ENCODE data around the gene ECHS1.

ECHS1 gene

DNA sequence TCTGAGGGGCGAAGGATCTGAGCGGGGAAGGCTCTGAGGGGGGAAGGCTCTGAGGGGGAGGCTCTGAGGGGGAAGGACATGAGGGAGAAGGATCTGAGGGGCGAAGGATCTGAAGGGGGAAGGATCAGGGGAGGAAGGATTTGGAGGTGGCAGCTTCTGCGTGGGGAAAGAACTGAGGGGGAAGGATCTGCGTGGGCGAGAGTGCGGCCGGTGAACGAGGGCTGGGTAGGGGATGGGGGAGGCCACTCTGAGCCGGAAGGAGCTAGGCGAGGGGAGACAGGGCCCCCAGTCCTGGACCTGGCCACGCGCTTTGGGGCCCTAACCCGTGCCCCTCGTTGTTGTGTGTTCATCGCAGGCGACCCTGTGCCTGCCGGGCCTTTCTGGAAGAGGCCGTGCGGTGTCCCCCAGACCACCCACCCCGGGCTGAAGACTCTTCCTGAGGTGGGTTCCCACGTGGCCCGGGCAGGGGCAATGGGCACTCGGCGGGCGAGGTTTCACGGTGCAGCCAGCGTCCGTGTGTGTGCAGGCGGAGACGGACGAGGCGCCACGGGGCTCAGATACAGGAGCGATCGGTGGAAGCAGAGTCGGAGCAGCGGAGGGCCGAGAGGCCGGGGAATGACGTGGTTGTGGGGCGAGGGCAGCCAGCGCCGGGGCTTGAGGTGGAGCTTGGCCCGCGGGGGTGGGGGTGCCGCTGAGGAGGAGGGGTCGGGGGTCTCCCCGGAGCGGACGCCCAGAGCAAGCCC, 38.5 kb downstream of the ECHS1 start:
- H3K9ac ChIP-seq (ENCODE audit: low read depth in 1 of 2, low read length in 2 of 2): no peak overlapping the region
- no peaks in the 10 kb centered on the region for H3K9me3 ChIP-seq (ENCODE audit: control insufficient read depth in 2 of 2, low read length in 2 of 2)
- H3K4me3 ChIP-seq (ENCODE audit: low read length in 2 of 2): peak overlapping the region in 1 of 2 donors; percentile 41
- peaks cover 32 to 56% of the 10 kb centered on the region in 2 donors for H3K27me3 ChIP-seq (ENCODE audit: control insufficient read depth in 2 of 2, insufficient read depth in 2 of 2, low read length in 2 of 2)
- no peaks in the 10 kb centered on the region for H3K36me3 ChIP-seq (ENCODE audit: control insufficient read depth in 2 of 2, insufficient read depth in 2 of 2, low read length in 2 of 2)
- no peak overlapping the region for H3K27ac ChIP-seq (ENCODE audit: low read depth in 2 of 2, low read length in 2 of 2)
- H3K4me1 ChIP-seq (ENCODE audit: control insufficient read depth in 2 of 2, insufficient read depth in 2 of 2, low read length in 2 of 2): peaks cover 0 to 10% of the 10 kb centered on the region in 2 donors

DNA sequence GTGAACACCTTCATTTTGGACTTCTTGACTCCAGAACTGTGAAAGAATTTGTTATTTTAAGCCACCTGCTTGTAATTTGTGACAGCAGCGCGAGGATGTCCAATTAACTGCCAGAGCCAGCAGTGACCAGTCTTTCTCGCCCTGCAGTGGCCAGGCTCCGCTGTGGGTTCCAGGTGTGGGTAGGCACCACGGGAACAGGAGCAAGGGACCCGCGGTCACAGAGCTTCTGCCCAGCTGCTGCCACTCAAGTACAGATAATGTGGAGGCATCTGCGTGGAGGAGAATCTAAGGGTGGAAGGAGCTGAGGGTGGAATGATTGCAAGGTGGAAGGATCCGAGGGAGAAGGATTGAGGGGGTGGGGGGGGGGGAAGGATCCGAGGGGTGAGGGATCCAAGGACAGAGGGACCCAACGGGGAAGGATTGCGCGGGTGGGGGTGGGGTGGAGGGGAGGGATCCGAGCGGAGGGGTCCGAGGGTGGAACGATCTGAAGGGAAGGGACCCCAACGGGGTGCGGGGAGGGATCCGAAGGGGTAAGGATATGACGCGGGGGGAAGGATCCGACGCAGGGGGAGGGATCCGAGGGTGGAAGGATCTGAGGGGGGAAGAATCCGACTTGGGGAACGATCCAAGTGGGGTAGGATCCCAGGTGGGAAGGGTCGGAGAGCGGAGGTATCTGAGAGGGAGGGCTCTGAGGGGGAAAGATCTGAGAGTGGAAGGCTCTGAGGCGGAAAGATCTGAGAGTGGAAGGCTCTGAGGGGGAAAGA, 40.0 kb downstream of the ECHS1 start:
- Histone ChIP-seq H3K4me1 (ENCODE audit: control insufficient read depth in 2 of 2, insufficient read depth in 2 of 2, low read length in 2 of 2) (peaks cover 0 to 10% of the 10 kb centered on the region in 2 donors), H3K36me3 (ENCODE audit: control insufficient read depth in 2 of 2, insufficient read depth in 2 of 2, low read length in 2 of 2) (no peaks in the 10 kb centered on the region), H3K27me3 (ENCODE audit: control insufficient read depth in 2 of 2, insufficient read depth in 2 of 2, low read length in 2 of 2) (peaks cover 36 to 65% of the 10 kb centered on the region in 2 donors)

DNA sequence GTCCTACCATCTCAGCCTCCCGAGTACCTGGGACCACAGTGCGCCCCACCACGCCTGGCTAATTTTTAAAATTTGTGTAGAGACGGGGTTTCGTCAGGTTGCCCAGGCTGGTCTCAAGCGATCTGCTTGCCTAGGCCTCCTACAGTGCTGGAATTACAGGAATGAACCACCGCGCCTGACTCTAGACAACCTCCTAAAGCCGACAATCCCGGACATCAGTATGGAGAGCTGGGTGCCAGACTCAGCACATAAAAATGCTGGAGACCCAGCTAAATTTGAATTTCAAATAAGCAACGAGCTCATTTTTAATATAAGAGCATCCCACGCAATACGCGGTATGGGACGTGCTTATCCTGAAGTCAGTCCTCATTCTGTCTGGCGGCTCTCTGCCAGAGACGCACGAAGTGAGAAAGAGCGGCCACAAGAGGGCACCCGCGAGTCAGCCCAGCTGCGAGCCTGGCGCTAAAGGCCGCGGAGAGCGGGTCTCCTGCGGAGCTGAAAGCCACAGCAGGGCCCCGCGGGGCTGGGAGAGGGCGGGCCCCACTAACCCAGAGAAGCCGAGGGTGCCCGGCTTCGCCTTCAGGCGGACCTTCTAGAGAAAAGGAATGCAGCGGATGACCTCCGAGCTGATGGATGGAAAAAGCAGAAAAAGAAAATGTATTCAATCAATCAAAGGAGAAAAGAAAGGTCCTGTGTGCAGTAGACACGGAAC, 43.5 kb downstream of the ECHS1 start:
- Histone ChIP-seq H3K4me3 (ENCODE audit: low read length in 2 of 2) (peak overlapping the region; percentile 27 to 37), H3K27ac (ENCODE audit: low read depth in 2 of 2, low read length in 2 of 2) (no peak overlapping the region), H3K4me1 (ENCODE audit: control insufficient read depth in 2 of 2, insufficient read depth in 2 of 2, low read length in 2 of 2) (peaks cover 2 to 11% of the 10 kb centered on the region in 2 donors), H3K9ac (ENCODE audit: low read depth in 1 of 2, low read length in 2 of 2) (no peak overlapping the region), H3K9me3 (ENCODE audit: control insufficient read depth in 2 of 2, low read length in 2 of 2) (no peaks in the 10 kb centered on the region), H3K36me3 (ENCODE audit: control insufficient read depth in 2 of 2, insufficient read depth in 2 of 2, low read length in 2 of 2) (no peaks in the 10 kb centered on the region), H3K27me3 (ENCODE audit: control insufficient read depth in 2 of 2, insufficient read depth in 2 of 2, low read length in 2 of 2) (peaks cover 47 to 69% of the 10 kb centered on the region in 2 donors)

More for the DNA sequence above, 40.0 kb downstream of the ECHS1 start:
- Histone ChIP-seq H3K9ac (ENCODE audit: low read depth in 1 of 2, low read length in 2 of 2) (no peak overlapping the region), H3K27ac (ENCODE audit: low read depth in 2 of 2, low read length in 2 of 2) (no peak overlapping the region), H3K9me3 (ENCODE audit: control insufficient read depth in 2 of 2, low read length in 2 of 2) (no peaks in the 10 kb centered on the region), H3K4me3 (ENCODE audit: low read length in 2 of 2) (no peak overlapping the region)

DNA sequence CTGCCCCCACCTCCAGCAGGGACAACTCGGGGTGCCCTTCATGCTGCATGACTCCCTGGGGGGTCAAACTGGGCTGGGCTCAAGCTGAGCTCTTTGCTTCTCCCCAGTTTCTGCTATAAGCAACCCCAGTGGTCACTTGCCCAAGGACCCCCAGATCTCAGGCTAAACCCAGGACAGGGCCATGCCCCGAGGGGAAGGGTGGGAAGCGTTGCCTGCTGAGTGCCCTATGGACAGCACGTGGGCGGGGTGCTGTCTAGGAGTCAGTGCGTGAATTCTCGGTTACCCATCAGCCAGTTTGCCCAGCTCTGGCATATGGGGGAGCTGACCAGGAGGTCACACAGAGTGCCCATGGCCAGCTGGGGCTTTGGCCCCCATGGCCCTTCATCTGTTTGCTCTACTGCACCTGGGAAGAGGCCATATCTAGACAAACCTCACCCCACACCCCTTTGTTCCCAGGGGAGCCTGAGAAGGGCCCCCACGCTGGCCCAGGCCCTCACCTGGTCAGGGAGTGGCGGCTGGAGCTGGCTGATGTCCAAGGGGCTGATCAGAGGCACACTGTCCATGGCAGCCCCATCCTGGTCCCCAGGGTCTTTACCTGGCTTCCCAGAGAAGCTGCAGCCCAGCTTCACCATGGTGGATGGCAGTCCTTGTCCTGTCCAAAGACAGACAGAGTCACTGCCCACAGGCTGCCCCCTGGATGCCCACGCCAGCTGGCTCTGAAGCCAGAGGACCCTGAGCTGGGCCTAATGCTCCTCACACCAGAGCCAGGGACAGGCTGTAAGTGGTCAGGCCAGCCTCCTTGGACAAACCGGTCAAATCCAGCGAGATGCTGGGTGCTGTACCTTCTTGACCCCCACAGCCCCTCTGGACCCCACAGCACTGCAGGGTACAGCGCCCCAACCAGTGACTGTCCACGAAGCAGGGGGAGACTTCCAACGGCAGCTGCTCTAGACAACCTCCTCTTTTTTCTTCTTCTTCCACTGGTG, 44.5 kb downstream of the ECHS1 start:
- no peaks in the 10 kb centered on the region for H3K9me3 ChIP-seq (ENCODE audit: control insufficient read depth in 2 of 2, low read length in 2 of 2)
- H3K9ac ChIP-seq (ENCODE audit: low read depth in 1 of 2, low read length in 2 of 2): peak overlapping the region in 1 of 2 donors; percentile 14
- H3K4me3 ChIP-seq (ENCODE audit: low read length in 2 of 2): no peak overlapping the region
- no peaks in the 10 kb centered on the region for H3K36me3 ChIP-seq (ENCODE audit: control insufficient read depth in 2 of 2, insufficient read depth in 2 of 2, low read length in 2 of 2)
- peaks cover 44 to 65% of the 10 kb centered on the region in 2 donors for H3K27me3 ChIP-seq (ENCODE audit: control insufficient read depth in 2 of 2, insufficient read depth in 2 of 2, low read length in 2 of 2)
- peaks cover 4 to 11% of the 10 kb centered on the region in 2 donors for H3K4me1 ChIP-seq (ENCODE audit: control insufficient read depth in 2 of 2, insufficient read depth in 2 of 2, low read length in 2 of 2)
- no peak overlapping the region for H3K27ac ChIP-seq (ENCODE audit: low read depth in 2 of 2, low read length in 2 of 2)

DNA sequence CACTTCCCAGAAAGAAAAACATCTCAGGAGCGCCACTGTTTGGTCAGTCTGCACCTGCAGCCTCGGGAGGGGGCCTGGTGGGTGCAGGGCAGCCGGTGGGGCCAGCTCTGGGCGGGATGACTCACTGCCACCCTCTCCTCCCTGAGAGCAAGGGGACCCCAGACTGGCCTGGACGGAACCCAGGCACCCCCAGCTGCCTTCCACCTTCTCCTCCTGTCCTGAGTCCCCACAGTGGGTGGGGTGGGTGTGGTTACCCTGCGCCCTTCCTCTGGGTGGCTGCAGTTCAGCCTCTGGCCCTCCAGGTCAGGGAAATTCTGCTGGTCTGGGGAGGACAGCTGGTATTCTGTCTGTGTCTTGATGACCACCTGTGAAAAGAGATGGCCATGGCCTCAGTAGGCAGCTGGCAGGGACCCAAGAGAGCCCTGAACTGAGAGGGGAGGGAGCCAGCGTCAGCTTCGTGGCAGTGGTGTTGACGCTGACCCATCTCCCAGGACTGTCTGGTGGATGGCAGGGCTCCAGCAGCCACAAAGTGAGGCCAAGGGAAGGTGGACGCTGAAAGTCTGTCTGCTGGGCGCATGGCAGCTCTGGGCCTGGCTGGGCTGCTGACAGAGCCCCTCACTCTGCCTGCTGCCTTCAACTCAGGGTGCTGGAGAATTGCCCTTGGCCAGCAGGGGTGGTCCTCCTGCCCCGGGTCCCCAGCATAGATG, 45.4 kb downstream of the ECHS1 start:
- H3K9me3 ChIP-seq (ENCODE audit: control insufficient read depth in 2 of 2, low read length in 2 of 2): no peaks in the 10 kb centered on the region
- no peaks in the 10 kb centered on the region for H3K36me3 ChIP-seq (ENCODE audit: control insufficient read depth in 2 of 2, insufficient read depth in 2 of 2, low read length in 2 of 2)
- no peak overlapping the region for H3K4me3 ChIP-seq (ENCODE audit: low read length in 2 of 2)
- peaks cover 44 to 63% of the 10 kb centered on the region in 2 donors for H3K27me3 ChIP-seq (ENCODE audit: control insufficient read depth in 2 of 2, insufficient read depth in 2 of 2, low read length in 2 of 2)
- H3K9ac ChIP-seq (ENCODE audit: low read depth in 1 of 2, low read length in 2 of 2): no peak overlapping the region
- H3K4me1 ChIP-seq (ENCODE audit: control insufficient read depth in 2 of 2, insufficient read depth in 2 of 2, low read length in 2 of 2): peaks cover 4 to 11% of the 10 kb centered on the region in 2 donors
- H3K27ac ChIP-seq (ENCODE audit: low read depth in 2 of 2, low read length in 2 of 2): no peak overlapping the region

DNA sequence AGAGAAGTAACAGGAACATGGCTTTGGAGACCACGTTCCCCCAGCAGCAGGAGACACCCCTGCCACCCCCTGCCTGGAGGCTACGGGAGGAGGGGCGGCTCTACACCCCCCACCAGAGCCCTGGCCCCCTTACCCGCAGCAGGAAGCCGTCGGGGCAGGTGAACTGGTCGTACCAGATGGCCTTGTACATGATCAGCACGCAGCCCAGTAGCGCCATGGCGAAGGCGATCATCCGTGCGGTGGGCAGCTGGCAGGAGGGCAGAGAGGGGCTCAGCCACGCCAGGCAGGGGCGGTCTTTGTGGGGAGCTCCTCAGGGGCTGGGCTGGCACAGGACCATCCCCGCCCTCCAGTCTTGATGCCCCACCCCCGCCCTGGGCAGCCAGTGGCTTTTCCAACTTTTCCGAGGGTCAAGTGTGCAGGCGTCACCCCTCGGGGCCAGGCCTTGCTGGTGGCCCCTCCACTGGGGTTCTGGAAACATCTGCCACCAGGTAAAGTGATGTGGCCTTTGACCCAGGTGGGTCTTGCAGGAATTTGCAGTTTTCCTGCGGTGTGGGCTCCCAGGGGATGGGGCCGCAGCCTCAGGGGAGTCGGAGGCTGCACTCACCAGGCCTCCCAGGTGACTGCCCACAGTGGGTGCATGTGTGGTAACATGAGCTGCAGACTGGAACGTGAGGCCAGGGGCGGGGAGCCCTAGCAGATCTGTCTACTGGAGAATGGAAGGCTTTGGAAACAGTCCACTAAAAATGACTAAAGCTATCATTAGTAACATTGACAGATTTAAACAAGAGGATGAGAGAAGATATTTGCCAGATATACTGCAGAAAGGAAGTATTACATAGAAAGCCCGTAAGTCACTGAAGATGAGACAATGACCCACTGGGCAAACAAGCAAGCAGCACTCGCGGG, 46.2 kb downstream of the ECHS1 start:
- Histone ChIP-seq H3K36me3 (ENCODE audit: control insufficient read depth in 2 of 2, insufficient read depth in 2 of 2, low read length in 2 of 2) (no peaks in the 10 kb centered on the region), H3K9ac (ENCODE audit: low read depth in 1 of 2, low read length in 2 of 2) (no peak overlapping the region), H3K4me1 (ENCODE audit: control insufficient read depth in 2 of 2, insufficient read depth in 2 of 2, low read length in 2 of 2) (peaks cover 4 to 11% of the 10 kb centered on the region in 2 donors), H3K27me3 (ENCODE audit: control insufficient read depth in 2 of 2, insufficient read depth in 2 of 2, low read length in 2 of 2) (peaks cover 38 to 56% of the 10 kb centered on the region in 2 donors), H3K27ac (ENCODE audit: low read depth in 2 of 2, low read length in 2 of 2) (no peak overlapping the region), H3K4me3 (ENCODE audit: low read length in 2 of 2) (no peak overlapping the region), H3K9me3 (ENCODE audit: control insufficient read depth in 2 of 2, low read length in 2 of 2) (no peaks in the 10 kb centered on the region)

DNA sequence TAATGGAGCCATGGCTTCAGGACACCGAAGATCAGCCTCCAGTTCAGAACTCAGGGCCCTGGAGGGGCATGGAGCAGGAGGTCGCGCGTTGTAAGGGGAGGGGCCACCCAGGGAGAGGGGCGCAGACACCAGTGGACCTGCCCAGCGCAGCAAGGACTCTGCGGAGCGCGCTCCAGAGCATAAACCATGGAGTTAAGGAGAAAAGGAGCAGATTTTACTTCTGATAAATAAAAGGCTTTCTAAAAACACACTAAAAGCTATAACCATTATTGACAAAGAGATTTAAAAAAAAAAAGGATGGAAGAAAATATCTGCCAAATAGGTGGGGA, 47.0 kb downstream of the ECHS1 start:
- peaks cover 4 to 11% of the 10 kb centered on the region in 2 donors for H3K4me1 ChIP-seq (ENCODE audit: control insufficient read depth in 2 of 2, insufficient read depth in 2 of 2, low read length in 2 of 2)
- no peaks in the 10 kb centered on the region for H3K36me3 ChIP-seq (ENCODE audit: control insufficient read depth in 2 of 2, insufficient read depth in 2 of 2, low read length in 2 of 2)
- H3K9me3 ChIP-seq (ENCODE audit: control insufficient read depth in 2 of 2, low read length in 2 of 2): no peaks in the 10 kb centered on the region
- H3K9ac ChIP-seq (ENCODE audit: low read depth in 1 of 2, low read length in 2 of 2): peak overlapping the region in 1 of 2 donors; percentile 17
- H3K27ac ChIP-seq (ENCODE audit: low read depth in 2 of 2, low read length in 2 of 2): no peak overlapping the region
- peak overlapping the region in 1 of 2 donors; percentile 23 for H3K4me3 ChIP-seq (ENCODE audit: low read length in 2 of 2)
- peaks cover 38 to 54% of the 10 kb centered on the region in 2 donors for H3K27me3 ChIP-seq (ENCODE audit: control insufficient read depth in 2 of 2, insufficient read depth in 2 of 2, low read length in 2 of 2)

DNA sequence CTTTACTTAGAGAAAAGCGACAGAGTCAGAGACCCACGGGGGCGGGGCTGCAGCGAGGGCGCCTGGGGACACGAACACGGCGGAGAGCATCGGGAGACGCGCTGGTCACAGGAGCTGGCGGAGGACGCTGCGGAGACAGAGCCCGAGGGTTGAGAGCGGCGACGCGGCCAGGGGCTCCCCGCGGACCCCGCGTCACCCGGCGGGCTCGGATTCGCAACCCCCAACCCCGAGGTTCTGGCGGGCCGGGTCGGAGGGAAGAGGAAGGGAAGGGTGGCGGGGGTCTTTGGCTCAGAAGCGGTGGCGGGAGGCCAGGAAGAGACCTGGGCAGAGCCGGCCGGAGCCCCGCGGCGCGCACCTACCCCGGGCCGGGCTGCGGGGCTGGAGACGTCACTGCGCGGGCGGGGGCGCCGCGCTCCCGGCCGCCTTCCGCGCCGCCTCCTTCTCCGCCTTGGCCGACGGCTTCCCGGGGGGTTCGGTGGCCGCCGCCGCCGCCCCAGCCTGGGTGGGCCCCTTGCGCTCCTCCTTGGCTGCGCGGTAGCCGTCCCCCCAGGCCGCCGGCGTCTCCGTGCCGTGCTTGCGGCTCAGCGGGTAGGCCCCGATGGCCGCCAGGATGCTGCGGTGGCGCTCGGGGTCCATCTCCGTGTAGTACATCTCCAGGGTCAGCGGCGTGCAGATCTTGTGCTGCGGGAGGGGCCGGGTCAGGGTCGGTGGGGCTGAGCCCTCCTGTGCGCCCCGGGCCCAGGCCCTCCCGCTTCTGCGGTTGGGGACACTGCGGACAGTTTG, 47.5 kb downstream of the ECHS1 start:
- peak overlapping the region in 1 of 2 donors; percentile 17 for H3K9ac ChIP-seq (ENCODE audit: low read depth in 1 of 2, low read length in 2 of 2)

More for the DNA sequence above, 47.5 kb downstream of the ECHS1 start:
- H3K4me1 ChIP-seq (ENCODE audit: control insufficient read depth in 2 of 2, insufficient read depth in 2 of 2, low read length in 2 of 2): peaks cover 4 to 11% of the 10 kb centered on the region in 2 donors
- no peaks in the 10 kb centered on the region for H3K36me3 ChIP-seq (ENCODE audit: control insufficient read depth in 2 of 2, insufficient read depth in 2 of 2, low read length in 2 of 2)
- H3K27me3 ChIP-seq (ENCODE audit: control insufficient read depth in 2 of 2, insufficient read depth in 2 of 2, low read length in 2 of 2): peaks cover 33 to 50% of the 10 kb centered on the region in 2 donors
- H3K27ac ChIP-seq (ENCODE audit: low read depth in 2 of 2, low read length in 2 of 2): no peak overlapping the region
- H3K9me3 ChIP-seq (ENCODE audit: control insufficient read depth in 2 of 2, low read length in 2 of 2): no peaks in the 10 kb centered on the region
- H3K4me3 ChIP-seq (ENCODE audit: low read length in 2 of 2): peak overlapping the region in 1 of 2 donors; percentile 23

Data from mucosa of rectum (tissue), 2 donors.